GM12864 (cell line): Measurements from ENCODE around the gene SLC1A1.

Source experiments
- DNase-seq: peaks from one replicate; pipeline ENCODE4 v3.0.0-alpha.2; 2011; ENCODE audit warnings: low read depth
- H3K4me3 ChIP-seq: 2 replicates; pipeline ENCODE4 v1.5.1; 2011; ENCODE audit warnings: mild to moderate bottlenecking, low read depth, low read length, control low read depth
- CTCF ChIP-seq: IDR thresholded peaks from 2 replicates; pipeline ENCODE4 v1.5.1; 2011; ENCODE audit warnings: low read depth, mild to moderate bottlenecking, moderate library complexity, low read length, control low read depth, inconsistent platforms; ENCODE audit errors: missing control alignments

SLC1A1 gene

DNA sequence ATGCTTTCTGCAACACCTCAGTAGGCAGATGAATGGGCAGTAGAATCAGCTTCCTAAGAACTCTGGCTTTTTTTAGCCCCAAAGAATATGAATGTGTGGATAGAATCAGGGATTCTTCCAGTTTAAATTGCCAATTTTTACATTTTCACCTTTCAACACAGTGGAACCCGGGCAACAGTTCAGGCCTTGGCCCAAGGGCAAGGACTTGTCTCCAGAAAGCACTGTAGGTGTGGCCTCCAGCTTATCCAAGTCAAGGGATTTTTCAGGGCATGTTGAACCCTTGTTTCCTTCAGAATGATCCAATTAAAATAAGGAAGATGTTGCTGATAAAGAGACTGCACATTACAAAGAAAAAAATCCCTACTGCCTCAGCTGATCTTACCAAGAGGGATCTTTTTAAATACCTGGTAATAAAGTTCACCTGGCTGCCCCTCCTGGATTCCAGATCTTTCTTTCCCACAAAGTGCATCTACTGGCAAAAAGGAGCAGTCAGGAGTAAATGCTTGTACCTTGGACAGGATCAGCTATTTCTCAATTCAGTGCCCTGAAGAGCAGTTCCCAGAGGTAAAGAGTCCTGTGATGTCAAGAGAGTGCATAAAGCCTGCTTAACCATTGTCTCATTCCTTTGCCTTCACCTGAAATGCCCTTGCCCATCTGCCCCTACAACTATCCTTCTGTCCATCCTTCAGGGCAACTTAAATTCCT, 91.7 kb downstream of the SLC1A1 start:
- DNase-seq: no peak
- H3K4me3 ChIP-seq: no peak overlapping the region
- TF ChIP-seq CTCF: no peak

GRCh38 chr9:4583001-4583400, 92.7 kb downstream of the SLC1A1 start:
- TF ChIP-seq CTCF: no peak
- no peak for DNase-seq
- no peak overlapping the region for H3K4me3 ChIP-seq

- DNase-seq: no peak
- no peak overlapping the region for H3K4me3 ChIP-seq
- no peak for TF ChIP-seq CTCF
Measured at GRCh38 chr9:4584636-4585035, 94.4 kb downstream of the SLC1A1 start.

- no peak for DNase-seq
- TF ChIP-seq CTCF: no peak
- H3K4me3 ChIP-seq: no peak overlapping the region
Measured at GRCh38 chr9:4585135-4585534, 94.9 kb downstream of the SLC1A1 start.

GRCh38 chr9:4588721-4589120, 98.5 kb downstream of the SLC1A1 start:
- no peak overlapping the region for H3K4me3 ChIP-seq
- no peak for TF ChIP-seq CTCF
- DNase-seq: no peak

GRCh38 chr9:4590430-4591122, 100.3 kb downstream of the SLC1A1 start:
- TF ChIP-seq CTCF: no peak
- H3K4me3 ChIP-seq: no peak overlapping the region
- no peak for DNase-seq

DNA sequence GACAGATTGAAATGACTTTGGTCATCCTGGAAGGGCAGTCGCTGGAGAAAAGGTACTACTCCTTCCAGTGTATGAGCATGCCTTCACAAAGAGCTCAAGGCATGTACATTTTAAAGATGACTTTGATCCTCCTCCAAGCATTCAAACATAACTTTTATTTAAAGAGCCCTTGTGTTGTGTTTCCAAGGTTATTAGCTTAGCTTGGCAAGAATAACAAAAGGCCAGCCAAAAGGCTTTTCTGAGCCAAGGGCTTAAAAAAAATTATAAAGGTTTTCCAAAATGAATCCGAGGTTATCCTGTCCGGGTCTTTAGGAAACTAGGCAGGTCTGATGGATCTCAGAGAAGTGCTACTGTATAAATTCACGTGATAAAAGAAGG, 100.8 kb downstream of the SLC1A1 start:
- TF ChIP-seq CTCF: no peak
- H3K4me3 ChIP-seq: no peak overlapping the region
- DNase-seq: no peak
